Nephron progenitor cell (in vitro differentiated cells): ENCODE measurements around the gene OLFML2A.
A peak's percentile ranks its signal among the peaks of the same experiment; 100 is the strongest.

Source experiments
- DNase-seq: peaks from one replicate; pipeline ENCODE4 v3.0.0; 2021
- H3K27ac Mint-ChIP-seq: 2 replicates; pipeline ENCODE4 v1.8.0; 2021; ENCODE audit warnings: mild to moderate bottlenecking, moderate library complexity, mixed read lengths
- H3K27me3 Mint-ChIP-seq: 2 replicates; pipeline ENCODE4 v1.8.0; 2021; ENCODE audit warnings: mild to moderate bottlenecking, low read depth, mixed read lengths; ENCODE audit not compliant: poor library complexity
- H3K36me3 Mint-ChIP-seq: 2 replicates; pipeline ENCODE4 v1.8.0; 2021; ENCODE audit warnings: low read depth, mixed read lengths
- H3K4me1 Mint-ChIP-seq: 2 replicates; pipeline ENCODE4 v1.8.0; 2021; ENCODE audit warnings: mixed read lengths
- H3K4me3 Mint-ChIP-seq: 2 replicates; pipeline ENCODE4 v1.8.0; 2021; ENCODE audit warnings: mild to moderate bottlenecking, moderate library complexity, mixed read lengths
- H3K9me3 Mint-ChIP-seq: 2 replicates; pipeline ENCODE4 v1.8.0; 2021; ENCODE audit warnings: mild to moderate bottlenecking, moderate library complexity, mixed read lengths
- TF ChIP-seq, protein P1 (sequence below): fragments of 200-600 bp; sonication (generic); IDR thresholded peaks from 2 replicates; pipeline ENCODE4 v1.5.0; 2021; ENCODE audit warnings: antibody characterized with exemption

OLFML2A gene

DNA sequence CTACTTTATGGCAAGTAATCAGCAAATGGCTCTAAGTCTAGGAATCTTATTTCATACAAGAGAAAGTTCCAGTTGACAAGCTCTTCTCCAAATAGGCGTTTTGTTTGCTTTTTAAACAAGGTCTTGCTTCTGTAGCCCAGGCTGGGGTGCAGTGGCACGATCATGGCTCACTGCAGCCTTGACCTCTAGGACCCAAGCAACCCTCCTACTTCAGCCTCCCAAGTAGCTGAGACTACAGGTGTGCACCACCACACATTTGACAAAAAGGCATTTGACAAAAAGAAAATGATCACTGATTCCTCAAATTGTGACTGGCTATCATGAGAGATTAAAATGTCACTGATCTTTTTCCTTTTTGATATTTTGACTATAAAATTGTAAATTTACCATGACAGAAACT is 37.6 kb upstream of the OLFML2A start:
- no peak overlapping the region for H3K27ac Mint-ChIP-seq
- TF ChIP-seq, protein P1, sequence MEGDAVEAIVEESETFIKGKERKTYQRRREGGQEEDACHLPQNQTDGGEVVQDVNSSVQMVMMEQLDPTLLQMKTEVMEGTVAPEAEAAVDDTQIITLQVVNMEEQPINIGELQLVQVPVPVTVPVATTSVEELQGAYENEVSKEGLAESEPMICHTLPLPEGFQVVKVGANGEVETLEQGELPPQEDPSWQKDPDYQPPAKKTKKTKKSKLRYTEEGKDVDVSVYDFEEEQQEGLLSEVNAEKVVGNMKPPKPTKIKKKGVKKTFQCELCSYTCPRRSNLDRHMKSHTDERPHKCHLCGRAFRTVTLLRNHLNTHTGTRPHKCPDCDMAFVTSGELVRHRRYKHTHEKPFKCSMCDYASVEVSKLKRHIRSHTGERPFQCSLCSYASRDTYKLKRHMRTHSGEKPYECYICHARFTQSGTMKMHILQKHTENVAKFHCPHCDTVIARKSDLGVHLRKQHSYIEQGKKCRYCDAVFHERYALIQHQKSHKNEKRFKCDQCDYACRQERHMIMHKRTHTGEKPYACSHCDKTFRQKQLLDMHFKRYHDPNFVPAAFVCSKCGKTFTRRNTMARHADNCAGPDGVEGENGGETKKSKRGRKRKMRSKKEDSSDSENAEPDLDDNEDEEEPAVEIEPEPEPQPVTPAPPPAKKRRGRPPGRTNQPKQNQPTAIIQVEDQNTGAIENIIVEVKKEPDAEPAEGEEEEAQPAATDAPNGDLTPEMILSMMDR, result no peak
- H3K4me3 Mint-ChIP-seq, result no peak overlapping the region
- no peak for DNase-seq
- peaks cover 4% of the 10 kb centered on the region for H3K9me3 Mint-ChIP-seq
- no peaks in the 10 kb centered on the region for H3K27me3 Mint-ChIP-seq
- H3K4me1 Mint-ChIP-seq, result peaks cover 17% of the 10 kb centered on the region
- H3K36me3 Mint-ChIP-seq, result peaks cover 47% of the 10 kb centered on the region

DNA sequence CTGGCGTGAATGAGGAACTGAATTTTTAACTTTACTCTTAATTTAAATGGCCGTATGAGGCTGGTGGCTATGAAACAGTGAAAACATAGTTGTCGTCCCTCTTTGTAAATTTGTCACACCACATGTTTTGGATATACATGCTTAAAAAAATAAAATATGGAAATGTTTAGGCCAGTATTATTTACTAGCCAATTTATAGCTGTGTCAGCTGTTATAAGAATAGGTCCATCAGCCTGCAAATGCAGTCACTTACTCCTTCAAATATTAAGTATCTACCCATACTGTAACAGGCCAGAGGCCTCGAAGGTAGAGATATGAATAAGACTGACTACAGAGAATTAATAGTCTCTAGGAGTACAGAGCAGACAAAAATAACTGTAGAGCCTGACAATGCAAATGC is 35.8 kb upstream of the OLFML2A start:
- Mint-ChIP-seq H3K36me3 (peaks cover 42% of the 10 kb centered on the region), H3K27ac (no peak overlapping the region), H3K9me3 (peaks cover 4% of the 10 kb centered on the region), H3K4me3 (no peak overlapping the region), H3K27me3 (no peaks in the 10 kb centered on the region), H3K4me1 (peaks cover 5% of the 10 kb centered on the region)
- no peak for DNase-seq
- TF ChIP-seq, protein P1, result no peak

DNA sequence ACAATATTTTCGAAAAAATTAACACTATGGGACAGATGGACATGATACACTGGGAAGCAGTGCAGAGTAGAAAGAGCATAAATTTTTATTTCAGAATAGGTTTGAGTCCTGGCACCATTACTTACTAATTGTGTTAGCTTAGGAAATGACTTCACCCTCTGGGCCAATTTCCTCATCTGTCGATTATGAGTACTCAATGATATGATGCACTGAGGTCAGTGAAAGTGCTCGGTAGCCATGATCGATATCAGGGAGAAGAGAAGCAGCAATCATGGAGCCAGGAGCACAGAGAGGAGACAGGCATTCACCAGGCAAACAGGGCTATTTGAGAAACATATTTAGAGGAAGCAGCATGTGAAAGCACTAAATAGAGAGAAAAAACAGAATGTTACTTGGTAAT is 35.3 kb upstream of the OLFML2A start:
- TF ChIP-seq, protein P1, result no peak
- H3K4me3 Mint-ChIP-seq, result no peak overlapping the region
- H3K9me3 Mint-ChIP-seq, result peaks cover 4% of the 10 kb centered on the region
- DNase-seq, result no peak
- no peak overlapping the region for H3K27ac Mint-ChIP-seq
- no peaks in the 10 kb centered on the region for H3K27me3 Mint-ChIP-seq
- peaks cover 42% of the 10 kb centered on the region for H3K36me3 Mint-ChIP-seq
- H3K4me1 Mint-ChIP-seq, result peaks cover 5% of the 10 kb centered on the region

DNA sequence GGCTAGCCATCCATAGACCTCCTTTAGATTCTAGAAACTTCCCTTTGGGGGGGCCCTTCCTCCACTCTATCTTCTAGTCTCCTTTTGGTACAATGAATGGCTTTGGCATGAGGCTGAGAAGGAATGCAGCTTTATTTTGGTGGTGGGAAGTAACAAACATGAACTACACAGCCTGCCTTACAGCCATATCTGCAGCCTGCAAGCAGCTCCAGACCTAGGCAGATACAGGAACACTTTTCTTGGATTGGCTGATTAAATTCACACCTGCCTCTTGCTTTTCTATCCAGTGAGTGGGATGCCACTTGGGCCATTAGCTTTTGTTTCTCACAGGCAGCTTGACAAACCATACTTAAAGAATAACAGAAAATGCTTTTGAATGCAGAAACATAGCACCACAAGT is 34.0 kb upstream of the OLFML2A start:
- peaks cover 34% of the 10 kb centered on the region for H3K36me3 Mint-ChIP-seq
- peaks cover 4% of the 10 kb centered on the region for H3K9me3 Mint-ChIP-seq
- no peak for DNase-seq
- H3K27me3 Mint-ChIP-seq, result no peaks in the 10 kb centered on the region
- peak overlapping the region; percentile 90 for H3K27ac Mint-ChIP-seq
- H3K4me1 Mint-ChIP-seq, result peaks cover 13% of the 10 kb centered on the region
- no peak overlapping the region for H3K4me3 Mint-ChIP-seq
- TF ChIP-seq, protein P1, result no peak

DNA sequence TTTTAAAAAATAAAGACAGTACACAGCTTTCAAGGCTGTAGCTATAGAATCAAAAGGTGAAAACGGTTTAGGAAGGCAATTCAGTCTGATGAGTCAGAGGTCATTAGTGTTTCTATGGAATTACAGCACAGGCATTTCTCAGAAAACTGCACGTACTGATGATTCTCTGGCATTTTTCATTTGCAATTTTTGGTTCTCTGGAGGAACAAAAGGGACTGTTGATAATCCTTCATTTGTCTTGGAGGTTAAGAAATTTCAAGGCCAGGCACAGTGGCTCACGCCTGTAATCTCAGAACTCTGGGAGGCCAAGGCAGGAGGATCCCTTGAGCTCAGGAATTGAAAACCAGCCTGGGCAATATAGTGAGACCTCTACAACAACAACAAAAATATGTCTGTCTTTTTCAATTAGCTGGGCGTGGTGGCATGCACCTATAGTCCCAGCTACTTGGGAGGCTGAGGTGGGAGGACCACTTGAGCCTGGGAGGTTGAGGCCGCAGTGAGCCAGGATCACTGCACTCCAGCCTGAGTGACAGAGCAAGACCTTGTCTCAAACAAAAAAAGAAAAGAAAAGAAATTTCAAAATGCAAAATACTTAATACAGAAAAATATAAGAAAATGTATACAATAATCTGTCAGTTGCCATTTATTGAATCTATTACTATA is 33.1 kb upstream of the OLFML2A start:
- H3K36me3 Mint-ChIP-seq, result peaks cover 28% of the 10 kb centered on the region
- H3K4me3 Mint-ChIP-seq, result no peak overlapping the region
- H3K9me3 Mint-ChIP-seq, result peaks cover 4% of the 10 kb centered on the region
- TF ChIP-seq, protein P1, result no peak
- DNase-seq, result no peak
- H3K27ac Mint-ChIP-seq, result no peak overlapping the region
- H3K4me1 Mint-ChIP-seq, result peaks cover 13% of the 10 kb centered on the region
- no peaks in the 10 kb centered on the region for H3K27me3 Mint-ChIP-seq

DNA sequence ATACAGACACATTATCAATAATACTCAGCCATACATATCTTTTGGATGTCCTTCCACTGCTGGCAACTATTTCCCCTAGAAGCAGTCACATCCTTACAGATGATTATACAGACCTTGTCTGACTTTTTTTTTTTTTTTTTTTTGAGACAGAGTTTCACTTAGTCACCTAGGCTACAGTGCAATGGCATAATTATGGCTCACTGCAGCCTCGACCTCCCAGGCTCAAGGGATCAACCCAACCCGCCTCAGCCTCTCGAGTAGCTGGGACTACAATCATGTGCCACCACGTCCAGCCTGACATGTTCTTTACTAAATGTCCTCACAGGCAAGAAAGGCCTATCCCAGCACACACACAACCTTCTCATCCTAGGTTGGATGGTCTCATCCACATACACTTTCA is 29.9 kb upstream of the OLFML2A start:
- H3K27me3 Mint-ChIP-seq, result no peaks in the 10 kb centered on the region
- TF ChIP-seq, protein P1, result no peak
- no peaks in the 10 kb centered on the region for H3K9me3 Mint-ChIP-seq
- H3K36me3 Mint-ChIP-seq, result peaks cover 16% of the 10 kb centered on the region
- H3K4me3 Mint-ChIP-seq, result no peak overlapping the region
- no peak for DNase-seq
- peaks cover 13% of the 10 kb centered on the region for H3K4me1 Mint-ChIP-seq
- H3K27ac Mint-ChIP-seq, result no peak overlapping the region
